ENCODE results near the gene RBFOX1.

GRCh38 chr16:7628981-7629380 is 296.3 kb downstream of the RBFOX1 start:
- TF ChIP-seq TAF1 (IDR thresholded peaks at IDR 0.05; ENCODE audit: low read depth) (no peak), CTCF (IDR thresholded peaks at IDR 0.05; ENCODE audit: poor library complexity, severe bottlenecking) (no peak), POLR2AphosphoS5 (IDR thresholded peaks at IDR 0.05) (no peak)
